HEK293 (cell line): ENCODE data around the gene NKX6-1.

Source experiments
- CTCF ChIA-PET: fragments of 350-600 bp; formaldehyde crosslinking; extraction: SDS; loops from one replicate; lab custom pipeline; 2021; ENCODE audit warnings: antibody characterized with exemption; lab: Yijun Ruan, JAX
- POLR2A ChIA-PET: fragments of 300-600 bp; formaldehyde crosslinking; extraction: SDS; loops from one replicate; lab custom pipeline; 2020; ENCODE audit warnings: antibody characterized with exemption, inconsistent platforms; lab: Yijun Ruan, JAX
- H3K27ac ChIP-seq: fragments of 200-500 bp; sonication (Bioruptor generic); 2 replicates; pipeline ENCODE4 v1.5.1; 2014; ENCODE audit warnings: low read depth, low read length, control low read depth, inconsistent platforms; ENCODE audit errors: extremely low read depth
- H3K36me3 ChIP-seq, 2 experiments: fragments of 200-500 bp in 1 of 2; sonication (Bioruptor generic) in 1 of 2; 1 replicate in 1 of 2; 2 replicates in 1 of 2; pipeline ENCODE4 v1.5.1; 2014 to 2017; ENCODE audit warnings: inconsistent platforms in 2 of 2, low read length in 2 of 2; ENCODE audit not compliant: control insufficient read depth in 2 of 2, insufficient read depth in 1 of 2
- H3K4me1 ChIP-seq: fragments of 200-500 bp; sonication (Bioruptor generic); 2 replicates; pipeline ENCODE4 v1.5.1; 2014; ENCODE audit warnings: mild to moderate bottlenecking, low read length, inconsistent platforms; ENCODE audit not compliant: control insufficient read depth, insufficient read depth
- H3K4me3 ChIP-seq: 2 replicates; pipeline ENCODE4 v1.5.1; 2011; ENCODE audit warnings: low read depth, mild to moderate bottlenecking, control low read depth, low read length, moderate library complexity
- H3K9me3 ChIP-seq: fragments of 200-500 bp; sonication (Bioruptor generic); 2 replicates; pipeline ENCODE4 v1.5.1; 2014; ENCODE audit warnings: low read depth, low read length, inconsistent platforms; ENCODE audit not compliant: control insufficient read depth, insufficient read depth
- GLI4 ChIP-seq: fragments of 450-650 bp; formaldehyde crosslinking; IDR thresholded peaks from 2 replicates; pipeline ENCODE4 v1.5.1; 2016; ENCODE audit warnings: missing biosample characterization, missing genetic modification characterization
- GLIS1 ChIP-seq: fragments of 450-650 bp; formaldehyde crosslinking; IDR thresholded peaks from 2 replicates; pipeline ENCODE4 v1.5.1; 2016; ENCODE audit warnings: missing biosample characterization, missing genetic modification characterization
- KLF1 ChIP-seq: fragments of 450-650 bp; formaldehyde crosslinking; IDR thresholded peaks from 2 replicates; pipeline ENCODE4 v1.5.1; 2016; ENCODE audit warnings: missing biosample characterization, missing genetic modification characterization
- PRDM2 ChIP-seq: fragments of 450-650 bp; formaldehyde crosslinking; IDR thresholded peaks from 2 replicates; pipeline ENCODE4 v1.5.1; 2016; ENCODE audit warnings: missing biosample characterization, missing genetic modification characterization, borderline replicate concordance
- PRDM4 ChIP-seq: fragments of 450-650 bp; formaldehyde crosslinking; IDR thresholded peaks from 2 replicates; pipeline ENCODE4 v1.5.1; 2017; ENCODE audit warnings: missing biosample characterization, missing genetic modification characterization
- YY2 ChIP-seq: fragments of 450-650 bp; formaldehyde crosslinking; IDR thresholded peaks from 2 replicates; pipeline ENCODE4 v1.5.1; 2016; ENCODE audit warnings: missing biosample characterization, missing genetic modification characterization
- ZBTB17 ChIP-seq: fragments of 450-650 bp; formaldehyde crosslinking; IDR thresholded peaks from 2 replicates; pipeline ENCODE4 v1.5.1; 2016; ENCODE audit warnings: missing biosample characterization, missing genetic modification characterization
- ZBTB20 ChIP-seq: fragments of 450-650 bp; formaldehyde crosslinking; IDR thresholded peaks from 2 replicates; pipeline ENCODE4 v1.5.1; 2016; ENCODE audit warnings: missing biosample characterization, missing genetic modification characterization
- ZFP41 ChIP-seq: fragments of 450-650 bp; formaldehyde crosslinking; IDR thresholded peaks from 2 replicates; pipeline ENCODE4 v1.5.1; 2016; ENCODE audit warnings: missing biosample characterization, missing genetic modification characterization, borderline replicate concordance
- ZNF169 ChIP-seq: fragments of 450-650 bp; formaldehyde crosslinking; IDR thresholded peaks from 2 replicates; pipeline ENCODE4 v1.5.1; 2016; ENCODE audit warnings: missing biosample characterization, missing genetic modification characterization
- ZNF341 ChIP-seq: fragments of 450-650 bp; formaldehyde crosslinking; IDR thresholded peaks from 2 replicates; pipeline ENCODE4; 2016; ENCODE audit warnings: low read depth, missing biosample characterization, missing genetic modification characterization
- ZNF423 ChIP-seq: fragments of 450-650 bp; formaldehyde crosslinking; IDR thresholded peaks from 2 replicates; pipeline ENCODE4 v1.5.1; 2016; ENCODE audit warnings: missing biosample characterization, missing genetic modification characterization
- ZNF473 ChIP-seq: fragments of 450-650 bp; formaldehyde crosslinking; IDR thresholded peaks from 2 replicates; pipeline ENCODE4 v1.5.1; 2017; ENCODE audit warnings: missing biosample characterization, missing genetic modification characterization
- ZNF48 ChIP-seq: fragments of 450-650 bp; formaldehyde crosslinking; IDR thresholded peaks from 2 replicates; pipeline ENCODE4 v1.5.1; 2016; ENCODE audit warnings: missing biosample characterization, missing genetic modification characterization
- ZNF610 ChIP-seq: fragments of 450-650 bp; formaldehyde crosslinking; IDR thresholded peaks from 2 replicates; pipeline ENCODE4 v1.5.1; 2016; ENCODE audit warnings: missing biosample characterization, missing genetic modification characterization, borderline replicate concordance
- ZNF664 ChIP-seq: fragments of 450-650 bp; formaldehyde crosslinking; IDR thresholded peaks from 2 replicates; pipeline ENCODE4 v1.5.1; 2016; ENCODE audit warnings: missing biosample characterization, missing genetic modification characterization
- ZSCAN23 ChIP-seq: fragments of 450-650 bp; formaldehyde crosslinking; IDR thresholded peaks from 2 replicates; pipeline ENCODE4 v1.5.1; 2016; ENCODE audit warnings: missing biosample characterization, missing genetic modification characterization
- TF ChIP-seq, protein P1 (sequence below): fragments of 450-650 bp; formaldehyde crosslinking; IDR thresholded peaks from 2 replicates; pipeline ENCODE4 v1.5.1; 2016; ENCODE audit warnings: missing biosample characterization, missing genetic modification characterization
- TF ChIP-seq, protein P2 (sequence below): fragments of 450-650 bp; formaldehyde crosslinking; IDR thresholded peaks from 2 replicates; pipeline ENCODE4 v1.5.1; 2016; ENCODE audit warnings: missing biosample characterization, missing genetic modification characterization
- TF ChIP-seq, protein P3 (sequence below): fragments of 450-650 bp; formaldehyde crosslinking; IDR thresholded peaks from 2 replicates; pipeline ENCODE4 v1.5.1; 2016; ENCODE audit warnings: missing biosample characterization, missing genetic modification characterization, low read depth
- TF ChIP-seq, protein P4 (sequence below): fragments of 450-650 bp; formaldehyde crosslinking; IDR thresholded peaks from 2 replicates; pipeline ENCODE4 v1.5.1; 2016; ENCODE audit warnings: missing biosample characterization, missing genetic modification characterization

The NKX6-1 gene

DNA sequence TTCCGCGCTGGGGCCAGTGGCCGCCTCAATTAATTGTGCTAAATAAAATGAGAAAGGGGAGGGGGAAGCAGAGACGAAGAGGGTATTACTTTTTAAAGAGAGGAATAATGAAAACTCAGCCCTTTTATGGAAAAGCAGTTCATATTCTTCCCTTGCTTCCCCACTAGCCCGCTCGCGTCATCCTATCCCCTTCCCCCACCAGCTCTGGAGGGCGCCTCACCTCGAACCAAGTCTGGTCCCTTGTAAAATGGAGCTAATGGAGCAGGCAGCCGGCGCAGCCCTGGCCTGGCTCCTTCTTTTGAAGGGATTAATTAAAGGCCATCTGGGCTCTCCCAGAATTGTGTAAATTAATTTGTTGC is 511 bp upstream of the NKX6-1 start (continued):
- TF ChIP-seq ZNF48 = no peak
- peak; percentile 6; the same call in 1 of the 2 replicates for TF ChIP-seq KLF1
- TF ChIP-seq, protein P1, sequence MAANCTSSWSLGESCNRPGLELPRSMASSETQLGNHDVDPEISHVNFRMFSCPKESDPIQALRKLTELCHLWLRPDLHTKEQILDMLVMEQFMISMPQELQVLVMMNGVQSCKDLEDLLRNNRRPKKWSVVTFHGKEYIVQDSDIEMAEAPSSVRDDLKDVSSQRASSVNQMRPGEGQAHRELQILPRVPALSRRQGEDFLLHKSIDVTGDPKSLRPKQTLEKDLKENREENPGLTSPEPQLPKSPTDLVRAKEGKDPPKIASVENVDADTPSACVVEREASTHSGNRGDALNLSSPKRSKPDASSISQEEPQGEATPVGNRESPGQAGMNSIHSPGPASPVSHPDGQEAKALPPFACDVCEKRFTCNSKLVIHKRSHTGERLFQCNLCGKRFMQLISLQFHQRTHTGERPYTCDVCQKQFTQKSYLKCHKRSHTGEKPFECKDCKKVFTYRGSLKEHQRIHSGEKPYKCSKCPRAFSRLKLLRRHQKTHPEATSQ (tag by site-specific recombination) = no peak

- ChIA-PET CTCF (interaction anchor here (0.5 kb wide), 1 partner anchor 339 kb away, joined by 4 read pairs; no protein-coding TSS in a partner anchor), POLR2A (interaction anchor here (1.5 kb wide), 1 partner anchor 84 kb away, joined by 3 read pairs; the partner anchor contains the start of gene CDS1)
- H3K9me3 ChIP-seq = no peaks in the 10 kb centered on the region
- no peaks in the 10 kb centered on the region for H3K4me1 ChIP-seq
- H3K36me3 ChIP-seq = peaks cover 0 to 32% of the 10 kb centered on the region in 2 experiments; a peak in 2 of 3 replicates
- peak overlapping the region; percentile 66 for H3K4me3 ChIP-seq
- peak overlapping the region; percentile 54; the same call in 1 of the 2 replicates for H3K27ac ChIP-seq
- no peak for TF ChIP-seq PRDM4 (tag by site-specific recombination)
- peak; percentile 92 for TF ChIP-seq ZNF341 (tag by site-specific recombination)
- no peak for TF ChIP-seq YY2 (tag by site-specific recombination)
- TF ChIP-seq ZNF610 (tag by site-specific recombination) = no peak
- TF ChIP-seq ZSCAN23 (tag by site-specific recombination) = no peak
- no peak for TF ChIP-seq ZNF423 (tag by site-specific recombination)
- no peak for TF ChIP-seq ZFP41 (tag by site-specific recombination)
- TF ChIP-seq, protein P2, sequence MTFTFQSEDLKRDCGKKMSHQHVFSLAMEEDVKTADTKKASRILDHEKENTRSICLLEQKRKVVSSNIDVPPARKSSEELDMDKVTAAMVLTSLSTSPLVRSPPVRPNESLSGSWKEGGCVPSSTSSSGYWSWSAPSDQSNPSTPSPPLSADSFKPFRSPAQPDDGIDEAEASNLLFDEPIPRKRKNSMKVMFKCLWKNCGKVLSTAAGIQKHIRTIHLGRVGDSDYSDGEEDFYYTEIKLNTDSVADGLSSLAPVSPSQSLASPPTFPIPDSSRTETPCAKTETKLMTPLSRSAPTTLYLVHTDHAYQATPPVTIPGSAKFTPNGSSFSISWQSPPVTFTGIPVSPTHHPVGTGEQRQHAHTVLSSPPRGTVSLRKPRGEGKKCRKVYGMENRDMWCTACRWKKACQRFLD (tag by site-specific recombination) = no peak
- TF ChIP-seq, protein P3, sequence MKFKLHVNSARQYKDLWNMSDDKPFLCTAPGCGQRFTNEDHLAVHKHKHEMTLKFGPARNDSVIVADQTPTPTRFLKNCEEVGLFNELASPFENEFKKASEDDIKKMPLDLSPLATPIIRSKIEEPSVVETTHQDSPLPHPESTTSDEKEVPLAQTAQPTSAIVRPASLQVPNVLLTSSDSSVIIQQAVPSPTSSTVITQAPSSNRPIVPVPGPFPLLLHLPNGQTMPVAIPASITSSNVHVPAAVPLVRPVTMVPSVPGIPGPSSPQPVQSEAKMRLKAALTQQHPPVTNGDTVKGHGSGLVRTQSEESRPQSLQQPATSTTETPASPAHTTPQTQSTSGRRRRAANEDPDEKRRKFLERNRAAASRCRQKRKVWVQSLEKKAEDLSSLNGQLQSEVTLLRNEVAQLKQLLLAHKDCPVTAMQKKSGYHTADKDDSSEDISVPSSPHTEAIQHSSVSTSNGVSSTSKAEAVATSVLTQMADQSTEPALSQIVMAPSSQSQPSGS = no peak
- TF ChIP-seq ZBTB17 (tag by site-specific recombination) = peak; percentile 71
- no peak for TF ChIP-seq PRDM2 (tag by site-specific recombination)
- TF ChIP-seq, protein P4, sequence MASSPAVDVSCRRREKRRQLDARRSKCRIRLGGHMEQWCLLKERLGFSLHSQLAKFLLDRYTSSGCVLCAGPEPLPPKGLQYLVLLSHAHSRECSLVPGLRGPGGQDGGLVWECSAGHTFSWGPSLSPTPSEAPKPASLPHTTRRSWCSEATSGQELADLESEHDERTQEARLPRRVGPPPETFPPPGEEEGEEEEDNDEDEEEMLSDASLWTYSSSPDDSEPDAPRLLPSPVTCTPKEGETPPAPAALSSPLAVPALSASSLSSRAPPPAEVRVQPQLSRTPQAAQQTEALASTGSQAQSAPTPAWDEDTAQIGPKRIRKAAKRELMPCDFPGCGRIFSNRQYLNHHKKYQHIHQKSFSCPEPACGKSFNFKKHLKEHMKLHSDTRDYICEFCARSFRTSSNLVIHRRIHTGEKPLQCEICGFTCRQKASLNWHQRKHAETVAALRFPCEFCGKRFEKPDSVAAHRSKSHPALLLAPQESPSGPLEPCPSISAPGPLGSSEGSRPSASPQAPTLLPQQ = 0 out of 2 replicates have a peak, but pooled peaks have one; percentile 35
- TF ChIP-seq ZNF473 (tag by site-specific recombination) = no peak
- TF ChIP-seq GLIS1 (tag by site-specific recombination) = peak; percentile 67; the same call in 1 of the 2 replicates
- no peak for TF ChIP-seq ZBTB20 (tag by site-specific recombination)
- TF ChIP-seq ZNF169 (tag by site-specific recombination) = no peak
- TF ChIP-seq ZNF664 (tag by site-specific recombination) = no peak
- TF ChIP-seq GLI4 (tag by site-specific recombination) = no peak
These were observed 723 bp downstream of the NKX6-1 start for GRCh38 chr4:84498203-84498934.
